Stimulated activated CD8-positive, alpha-beta memory T cell treated with anti-CD3 and anti-CD28 coated beads, Interleukin-15, amount 100 ng/mL, for 1 hour (primary cell): ENCODE results near the gene SMURF2.
"Not testable (repeated sequence)": the region's sequence is repeated elsewhere in the genome, so short reads cannot be mapped to it uniquely, and the experiment has no call there.

Experiments
- DNase-seq: peaks from one replicate; pipeline ENCODE4 v3.0.0-alpha.2; 2020; ENCODE audit warnings: low read depth

The SMURF2 gene

DNA sequence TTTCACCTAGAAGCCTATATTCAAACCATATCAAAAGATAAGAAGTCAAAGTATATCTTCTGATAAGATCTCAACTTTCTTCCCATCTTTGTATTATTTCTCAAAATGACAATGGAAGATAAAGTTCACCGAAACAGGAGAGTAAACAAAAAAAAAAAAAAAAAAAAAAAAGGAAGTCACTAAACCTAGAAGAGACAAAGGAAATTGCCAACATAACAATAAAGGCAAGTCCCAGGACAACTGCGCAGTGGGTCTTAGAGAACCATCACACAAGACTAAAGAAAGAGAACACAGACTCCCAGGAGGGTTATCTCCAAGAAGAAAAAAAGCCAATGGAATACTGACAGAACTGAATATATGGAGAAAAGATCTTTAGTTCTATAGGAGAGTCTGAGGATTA is 65.7 kb downstream of the SMURF2 start:
- no peak for DNase-seq

DNA sequence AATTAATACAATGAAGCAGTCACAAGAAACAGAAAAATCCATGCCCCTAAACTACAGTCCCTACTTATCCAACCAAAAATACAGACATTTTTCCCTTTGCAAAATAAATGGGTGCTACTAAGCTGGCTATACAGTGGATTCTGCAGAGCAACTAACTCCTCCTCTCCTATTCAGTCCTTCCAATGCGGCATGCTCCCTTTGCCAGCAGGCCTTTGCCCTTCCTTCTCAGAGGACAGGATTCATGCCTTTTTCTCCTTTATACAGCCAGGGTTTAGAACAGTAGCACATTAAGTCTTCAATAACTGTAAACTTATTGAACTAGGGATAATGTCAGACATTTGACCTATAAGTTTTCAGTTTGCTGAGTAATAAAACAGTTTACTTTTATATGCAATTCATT is 70.2 kb downstream of the SMURF2 start:
- DNase-seq, result no peak

GRCh38 chr17:64585146-64585545 is 77.0 kb downstream of the SMURF2 start:
- DNase-seq, result no peak

DNA sequence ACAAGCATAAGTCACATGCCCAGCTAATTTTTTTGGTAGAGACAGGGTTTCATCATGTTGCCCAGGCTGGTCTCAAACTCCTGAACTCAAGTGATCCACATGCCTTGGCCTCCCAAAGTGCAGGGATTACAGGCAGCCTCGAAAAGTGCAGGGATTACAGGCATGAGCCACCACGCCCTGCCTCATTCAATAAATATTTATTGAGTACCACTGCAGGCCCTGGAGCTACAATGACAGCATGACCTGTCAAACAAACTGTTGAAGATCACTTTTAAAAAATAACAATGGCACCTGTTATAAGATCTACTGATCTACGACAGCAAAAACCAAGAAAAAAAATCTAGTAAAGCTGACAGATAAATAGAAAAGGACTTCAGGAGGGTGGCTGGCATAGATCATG is 79.1 kb downstream of the SMURF2 start:
- no peak for DNase-seq

DNA sequence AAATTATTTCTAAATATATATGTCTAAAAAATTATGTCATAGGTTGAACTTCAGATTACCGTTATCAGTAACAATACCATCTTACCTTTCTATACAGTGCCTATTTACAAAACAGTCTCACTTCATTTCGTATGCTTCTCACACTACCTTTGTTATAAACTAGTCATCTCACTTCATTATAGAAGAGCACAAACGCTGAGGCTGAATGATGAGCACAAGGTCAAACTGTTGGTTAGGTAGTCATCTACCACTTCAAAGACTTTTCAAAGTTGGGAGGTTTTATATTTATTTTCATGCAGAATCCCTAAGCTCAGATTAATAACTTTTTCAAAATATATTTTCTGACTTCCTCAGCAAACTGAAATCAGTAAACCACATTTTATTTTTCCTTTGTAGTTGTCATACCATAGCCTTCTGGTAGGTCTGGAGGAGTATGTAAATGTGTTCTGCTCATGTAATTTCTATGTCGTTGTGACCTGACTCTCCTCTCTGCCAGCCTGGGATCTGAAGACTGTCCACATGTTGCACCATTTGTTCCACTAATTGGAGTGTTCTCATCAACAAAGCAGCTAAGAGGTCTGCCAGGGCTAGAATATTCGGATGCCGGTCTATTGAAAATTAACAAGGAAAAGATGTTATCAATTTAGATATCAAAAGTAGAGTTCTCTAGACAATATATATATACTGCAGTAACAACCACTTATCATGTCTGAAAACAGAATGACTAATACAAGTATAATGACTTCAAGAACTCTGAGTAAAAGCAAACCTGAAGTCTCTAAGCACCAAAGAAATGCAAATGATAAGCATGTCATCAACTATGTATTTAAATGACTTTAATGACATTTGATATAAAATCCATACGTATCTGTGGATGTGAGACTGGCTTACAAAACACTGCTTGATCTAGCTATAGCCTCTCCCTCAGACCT is 81.5 kb downstream of the SMURF2 start:
- no peak for DNase-seq

GRCh38 chr17:64579917-64580316 is 82.2 kb downstream of the SMURF2 start:
- DNase-seq, result no peak

DNA sequence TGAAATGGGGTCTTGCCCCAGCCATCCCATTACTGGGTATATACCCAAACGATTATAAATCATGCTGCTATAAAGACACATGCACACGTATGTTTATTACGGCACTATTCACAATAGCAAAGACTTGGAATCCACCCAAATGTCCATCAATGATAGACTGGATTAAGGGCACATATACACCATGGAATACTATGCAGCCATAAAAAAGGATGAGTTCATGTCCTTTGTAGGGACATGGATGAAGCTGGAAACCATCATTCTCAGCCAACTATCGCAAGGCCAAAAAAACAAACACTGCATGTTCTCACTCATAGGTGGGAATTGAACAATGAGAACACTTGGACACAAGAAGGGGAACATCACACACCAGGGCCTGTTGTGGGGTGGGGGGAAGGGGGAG is 85.1 kb downstream of the SMURF2 start:
- not testable (repeated sequence) for DNase-seq

DNA sequence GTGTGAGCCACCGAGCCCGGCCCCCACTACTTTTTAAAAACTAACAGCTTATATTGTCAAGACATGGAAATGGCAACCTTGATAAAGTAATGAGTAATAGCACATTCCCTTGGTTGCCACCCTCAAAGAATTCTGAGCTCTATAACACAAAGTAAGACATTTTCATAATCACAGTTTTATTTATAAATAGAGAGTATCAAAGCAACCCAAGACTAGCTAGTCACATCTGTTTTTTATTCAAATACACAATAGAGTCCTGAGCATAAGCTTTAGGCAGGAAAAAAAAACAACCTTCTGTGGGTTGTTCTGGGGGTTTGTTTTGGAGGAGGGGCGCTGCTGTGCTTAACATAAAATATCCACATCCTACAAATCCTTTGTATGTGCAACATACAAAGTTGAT is 86.7 kb downstream of the SMURF2 start:
- DNase-seq, result no peak

- DNase-seq, result no peak
Observed at GRCh38 chr17:64574646-64575045, 87.5 kb downstream of the SMURF2 start.

DNA sequence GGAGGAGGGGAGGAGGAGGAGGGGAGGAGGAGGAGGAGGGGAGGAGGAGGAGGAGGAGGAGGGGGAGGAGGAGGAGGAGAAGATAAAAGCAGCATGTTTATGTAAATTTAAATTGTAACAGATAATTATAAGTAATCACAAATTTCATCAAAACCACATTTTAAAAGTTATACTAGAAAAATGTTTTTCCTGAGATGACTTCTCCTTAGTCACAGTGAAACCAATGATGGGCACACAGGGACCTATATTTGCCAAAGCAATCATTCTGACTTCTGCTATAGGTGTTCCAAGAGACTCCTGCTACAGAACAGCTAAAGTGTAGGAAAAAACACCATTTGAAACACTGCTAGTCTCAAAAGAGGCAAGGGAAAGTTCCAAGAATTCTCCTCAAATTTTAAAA is 88.9 kb downstream of the SMURF2 start:
- no peak for DNase-seq

GRCh38 chr17:64572682-64573154 is 89.4 kb downstream of the SMURF2 start:
- no peak for DNase-seq

- DNase-seq, result no peak
Observed at GRCh38 chr17:64571746-64572145, 90.4 kb downstream of the SMURF2 start.

GRCh38 chr17:64565563-64565962 is 96.5 kb downstream of the SMURF2 start:
- DNase-seq, result no peak

GRCh38 chr17:64564098-64564497 is 98.0 kb downstream of the SMURF2 start:
- DNase-seq, result no peak

DNA sequence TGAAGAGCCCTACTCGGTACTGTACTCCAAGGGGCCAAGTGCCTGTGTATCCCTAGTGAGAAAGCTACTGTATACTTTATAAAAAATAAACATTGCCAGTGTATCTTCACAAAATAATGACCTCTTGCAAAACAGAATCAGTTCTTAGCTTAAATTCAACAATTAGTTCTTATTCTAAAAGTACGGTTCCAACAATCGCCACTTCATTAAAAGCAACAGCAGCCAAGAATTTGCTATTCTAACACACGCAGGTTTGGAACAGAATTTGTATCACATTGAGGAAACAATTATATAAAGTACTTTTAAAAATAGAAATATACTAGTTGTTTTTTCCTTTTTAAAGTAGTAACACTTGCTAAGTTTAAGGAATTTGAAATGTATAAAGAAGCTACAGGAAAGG is 106.8 kb downstream of the SMURF2 start:
- no peak for DNase-seq

GRCh38 chr17:64554028-64554637 is 108.0 kb downstream of the SMURF2 start:
- no peak for DNase-seq

GRCh38 chr17:64551461-64551860 is 110.6 kb downstream of the SMURF2 start:
- no peak for DNase-seq

DNA sequence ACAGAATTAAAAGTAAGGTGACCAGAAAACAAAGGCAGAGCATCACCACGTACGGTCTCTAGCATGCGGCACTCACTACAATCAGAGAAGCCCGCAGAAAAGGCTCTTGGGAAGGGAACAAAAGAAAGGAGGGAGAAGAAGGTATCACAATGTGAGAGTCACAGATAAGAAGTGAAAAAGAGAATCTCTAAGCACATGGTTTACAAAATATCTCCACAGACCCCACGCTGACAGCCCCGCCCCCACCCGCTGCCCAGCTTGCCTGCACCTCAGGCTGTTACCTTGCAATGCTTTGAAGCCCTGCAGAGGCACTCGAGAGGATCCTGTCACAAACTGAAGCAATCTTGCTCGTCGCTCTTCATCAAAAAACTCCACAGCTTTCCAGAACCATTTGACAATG is 114.8 kb downstream of the SMURF2 start:
- no peak for DNase-seq

DNA sequence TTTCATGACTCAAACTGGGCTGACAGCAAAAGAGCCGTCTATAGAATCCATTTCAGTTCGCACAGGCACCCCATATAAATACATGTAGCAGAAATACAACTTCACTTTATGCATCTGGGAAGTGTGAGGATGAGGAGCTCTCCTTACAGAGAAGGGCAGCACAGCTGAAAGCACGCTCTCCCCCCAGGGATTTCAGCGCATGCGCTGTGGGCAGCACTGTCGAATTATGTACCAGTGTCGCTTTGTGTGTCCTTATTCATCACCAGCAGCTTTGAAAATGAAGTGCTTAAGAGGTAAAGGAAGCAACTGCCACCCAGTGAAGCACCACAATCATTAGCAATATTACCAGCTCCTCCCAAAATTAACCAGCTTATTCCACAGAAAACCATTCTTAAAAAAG is 115.4 kb downstream of the SMURF2 start:
- DNase-seq, result no peak

DNA sequence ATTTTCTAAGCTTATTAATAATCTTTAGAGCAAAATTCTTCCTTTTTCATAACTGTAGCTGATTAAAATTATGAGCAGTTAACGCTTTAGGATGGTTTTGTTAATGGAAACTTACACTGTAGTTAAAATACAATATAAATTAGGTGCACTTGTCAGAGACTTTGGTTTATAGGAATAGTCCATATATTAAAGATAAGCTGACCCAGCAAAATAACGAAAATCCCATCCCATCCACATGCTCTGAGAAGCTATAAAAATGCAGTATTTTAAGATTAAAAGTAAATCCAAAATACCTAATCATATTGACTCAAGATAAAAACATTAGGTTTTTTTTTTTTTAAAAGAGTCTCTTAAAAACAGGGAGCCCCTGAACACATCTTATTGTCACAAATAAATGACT is 117.4 kb downstream of the SMURF2 start:
- no peak for DNase-seq

DNA sequence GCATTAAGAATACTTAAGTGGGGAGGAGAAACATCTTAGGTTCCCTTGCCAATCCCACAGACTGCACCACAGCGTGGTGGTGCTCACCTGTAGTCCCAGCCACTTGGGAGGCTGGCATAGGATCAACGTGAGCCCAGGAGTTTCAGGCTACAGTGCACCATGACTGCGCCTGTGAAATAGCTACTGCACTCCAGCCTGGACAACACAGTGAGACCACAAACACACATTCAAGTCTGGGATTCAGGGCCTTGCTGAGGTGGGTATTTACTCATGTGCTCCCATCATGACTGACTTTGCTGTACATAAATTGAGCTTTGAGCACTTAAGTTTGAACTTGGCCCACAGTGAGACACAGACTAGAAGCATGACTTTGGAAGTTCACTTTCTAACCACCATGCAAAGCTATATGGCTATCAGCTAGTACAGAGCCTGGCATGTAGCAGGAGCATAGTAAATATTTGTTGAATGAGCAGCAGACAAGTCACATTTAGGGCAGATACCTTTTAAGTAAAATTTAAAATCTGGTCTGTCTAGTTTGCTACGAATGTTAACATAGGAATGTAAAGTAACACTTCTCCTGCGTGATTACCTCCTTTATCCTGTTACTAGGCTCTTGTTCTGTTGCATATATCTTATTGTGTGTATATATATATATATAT is 121.9 kb downstream of the SMURF2 start:
- no peak for DNase-seq

- DNase-seq, result no peak
Observed at GRCh38 chr17:64538508-64539130, 123.5 kb downstream of the SMURF2 start.

- DNase-seq, result no peak
Observed at GRCh38 chr17:64537488-64537887, 124.6 kb downstream of the SMURF2 start.
